Nucleus accumbens (tissue), 56 donors: ENCODE measurements around the gene NTRK3.

Experiments
- DNase-seq, 56 donors: peaks; one replicate each; lab custom pipeline; 2025; lab: John Stamatoyannopoulos, UW

Gene NTRK3

GRCh38 chr15:88013111-88013510 lies 243.4 kb downstream of the NTRK3 start:
- no peak for DNase-seq

GRCh38 chr15:88012688-88013087 lies 243.9 kb downstream of the NTRK3 start:
- no peak for DNase-seq

GRCh38 chr15:88012233-88012632 lies 244.3 kb downstream of the NTRK3 start:
- no peak for DNase-seq

GRCh38 chr15:88011533-88011932 lies 245.0 kb downstream of the NTRK3 start:
- no peak for DNase-seq

GRCh38 chr15:88006146-88006545 lies 250.4 kb downstream of the NTRK3 start:
- peak in 10 of 56 donors; percentile 3 to 47 (median 24) for DNase-seq

GRCh38 chr15:88004399-88004798 lies 252.1 kb downstream of the NTRK3 start:
- DNase-seq: no peak

GRCh38 chr15:88003541-88004327 lies 252.8 kb downstream of the NTRK3 start:
- DNase-seq: no peak

GRCh38 chr15:88002706-88003105 lies 253.8 kb downstream of the NTRK3 start:
- DNase-seq: no peak

- no peak for DNase-seq
Observed at GRCh38 chr15:87998630-87999029, 257.9 kb downstream of the NTRK3 start.

- DNase-seq: no peak
Observed at GRCh38 chr15:87986776-87987175, 269.8 kb downstream of the NTRK3 start.

- DNase-seq: no peak
Observed at GRCh38 chr15:87985451-87985850, 271.1 kb downstream of the NTRK3 start.

- DNase-seq: no peak
Observed at GRCh38 chr15:87981969-87982368, 274.6 kb downstream of the NTRK3 start.

GRCh38 chr15:87977907-87978306 lies 278.6 kb downstream of the NTRK3 start:
- no peak for DNase-seq

- DNase-seq: no peak
Observed at GRCh38 chr15:87976552-87976951, 280.0 kb downstream of the NTRK3 start.

- DNase-seq: peak in 14 of 56 donors; percentile 3 to 31 (median 12)
Observed at GRCh38 chr15:87973501-87974215, 282.9 kb downstream of the NTRK3 start.

- no peak for DNase-seq
Observed at GRCh38 chr15:87971076-87971475, 285.5 kb downstream of the NTRK3 start.

- no peak for DNase-seq
Observed at GRCh38 chr15:87967951-87968350, 288.6 kb downstream of the NTRK3 start.

GRCh38 chr15:87965304-87965703 lies 291.2 kb downstream of the NTRK3 start:
- no peak for DNase-seq

GRCh38 chr15:87962428-87962827 lies 294.1 kb downstream of the NTRK3 start:
- no peak for DNase-seq

- no peak for DNase-seq
Observed at GRCh38 chr15:87961851-87962420, 294.6 kb downstream of the NTRK3 start.

- DNase-seq: no peak
Observed at GRCh38 chr15:87959662-87960061, 296.9 kb downstream of the NTRK3 start.

- DNase-seq: no peak
Observed at GRCh38 chr15:87959080-87959479, 297.5 kb downstream of the NTRK3 start.
